ENCODE measurements around the gene SRD5A1. TPM values are rescaled to one million over a fixed set of nuclear protein-coding genes. Genes with fewer than 3 reads are reported as not detected.
A peak's percentile ranks its signal among the peaks of the same experiment; 100 is the strongest.

SRD5A1 gene
- total RNA-seq, 1 experiment from 2014 or later, result 29.9 TPM

DNA sequence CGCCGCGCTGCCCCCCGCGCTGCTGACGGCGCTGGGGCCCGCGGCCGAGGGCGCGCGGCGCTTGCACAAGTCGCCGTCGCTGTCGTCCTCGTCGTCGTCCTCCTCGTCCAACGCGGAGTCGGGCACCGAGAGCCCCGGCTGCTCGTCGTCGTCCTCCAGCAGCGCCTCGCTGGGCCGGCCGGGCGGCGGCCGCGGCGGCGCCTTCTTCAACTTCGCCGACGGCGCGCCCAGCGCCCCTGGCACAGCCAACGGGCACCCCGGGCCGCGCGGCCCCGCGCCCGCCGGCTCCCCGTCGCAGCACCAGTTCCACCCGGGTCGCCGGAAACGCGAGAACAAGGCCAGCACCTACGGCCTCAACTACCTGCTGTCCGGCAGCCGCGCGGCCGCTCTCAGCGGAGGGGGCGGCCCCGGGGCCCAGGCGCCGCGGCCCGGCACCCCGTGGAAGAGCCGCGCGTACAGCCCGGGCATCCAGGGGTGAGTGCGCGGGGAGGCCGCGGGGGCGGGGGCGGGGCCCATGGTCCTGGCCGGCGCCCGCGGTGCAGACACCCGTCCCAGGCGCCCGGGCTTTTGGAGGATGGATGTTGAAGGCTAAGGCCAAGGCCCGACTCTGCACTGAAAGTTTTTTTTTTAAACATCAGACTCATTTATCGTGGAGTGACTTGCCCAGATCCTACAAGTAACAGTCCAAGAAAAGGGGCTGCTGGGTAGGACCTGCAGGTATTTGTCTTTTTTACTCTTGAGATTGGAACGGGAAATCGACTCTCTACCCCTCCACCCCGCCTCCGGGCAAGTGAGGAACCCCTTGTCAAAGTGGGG lies 81.2 kb downstream of the SRD5A1 start:
- no CpG with 5 or more reads among the region's 99 CpGs for WGBS (ENCODE audit: extremely low coverage, insufficient read length, low lambda C conversion rate)
- H4K5ac ChIP-seq (ENCODE audit: insufficient read length, low read depth, low read length), result no peak overlapping the region
- H3K79me2 ChIP-seq (ENCODE audit: insufficient read depth, low read length), result peaks cover 29% of the 10 kb centered on the region; the same call in 1 of the 2 replicates
- H2BK120ac ChIP-seq (ENCODE audit: low read depth, low read length, poor library complexity, severe bottlenecking), result no peak overlapping the region
- no peak overlapping the region for H3K23ac ChIP-seq (ENCODE audit: insufficient read length, low read depth, low read length)
- no peak overlapping the region for H2BK12ac ChIP-seq (ENCODE audit: insufficient read length, low read depth, low read length)
- Mint-ChIP-seq H3K4me3 (peak overlapping the region; percentile 78 to 88), H3K27ac (no peak overlapping the region), H3K27me3 (ENCODE audit: low read depth) (peaks cover 18% of the 10 kb centered on the region), H3K4me1 (peaks cover 38 to 50% of the 10 kb centered on the region in 2 experiments), H3K9me3 (no peaks in the 10 kb centered on the region; a peak in 2 of 5 replicates), H3K36me3 (ENCODE audit: insufficient read depth in 1 of 3, low read depth in 3 of 3) (peaks cover 4 to 13% (median 6%) of the 10 kb centered on the region in 3 experiments; a peak in 3 of 7 replicates)
- H3K56ac ChIP-seq (ENCODE audit: insufficient read length, low read depth, low read length), result no peak overlapping the region
- H3K27me3 ChIP-seq (ENCODE audit: insufficient read depth, low read length), result no peaks in the 10 kb centered on the region
- H4K8ac ChIP-seq (replicated peaks; ENCODE audit: insufficient read length, low read depth, low read length), result no peak overlapping the region
- H3K4me2 ChIP-seq (ENCODE audit: insufficient read depth, insufficient read length, low read length), result peak overlapping the region; percentile 75
- peak overlapping the region; percentile 20 for H3K9ac ChIP-seq (ENCODE audit: extremely low read depth, insufficient read length, low read length)
- H3K18ac ChIP-seq (ENCODE audit: insufficient read length, low read depth, low read length), result no peak overlapping the region
- no peak overlapping the region for H2BK15ac ChIP-seq (ENCODE audit: low read depth, low read length)
- no peak overlapping the region for H4K91ac ChIP-seq (ENCODE audit: insufficient read length, low read depth, low read length)
- no peak overlapping the region for H3K14ac ChIP-seq (ENCODE audit: insufficient read depth, low read length)
- no peak overlapping the region for H2BK5ac ChIP-seq (ENCODE audit: insufficient read length, low read length)
- no peak overlapping the region for H3K27ac ChIP-seq (ENCODE audit: insufficient read length, low read depth, low read length)
- TF ChIP-seq, protein P1, sequence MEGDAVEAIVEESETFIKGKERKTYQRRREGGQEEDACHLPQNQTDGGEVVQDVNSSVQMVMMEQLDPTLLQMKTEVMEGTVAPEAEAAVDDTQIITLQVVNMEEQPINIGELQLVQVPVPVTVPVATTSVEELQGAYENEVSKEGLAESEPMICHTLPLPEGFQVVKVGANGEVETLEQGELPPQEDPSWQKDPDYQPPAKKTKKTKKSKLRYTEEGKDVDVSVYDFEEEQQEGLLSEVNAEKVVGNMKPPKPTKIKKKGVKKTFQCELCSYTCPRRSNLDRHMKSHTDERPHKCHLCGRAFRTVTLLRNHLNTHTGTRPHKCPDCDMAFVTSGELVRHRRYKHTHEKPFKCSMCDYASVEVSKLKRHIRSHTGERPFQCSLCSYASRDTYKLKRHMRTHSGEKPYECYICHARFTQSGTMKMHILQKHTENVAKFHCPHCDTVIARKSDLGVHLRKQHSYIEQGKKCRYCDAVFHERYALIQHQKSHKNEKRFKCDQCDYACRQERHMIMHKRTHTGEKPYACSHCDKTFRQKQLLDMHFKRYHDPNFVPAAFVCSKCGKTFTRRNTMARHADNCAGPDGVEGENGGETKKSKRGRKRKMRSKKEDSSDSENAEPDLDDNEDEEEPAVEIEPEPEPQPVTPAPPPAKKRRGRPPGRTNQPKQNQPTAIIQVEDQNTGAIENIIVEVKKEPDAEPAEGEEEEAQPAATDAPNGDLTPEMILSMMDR (conservative IDR thresholded peaks at IDR 0.05), result no peak
- H2AFZ ChIP-seq (ENCODE audit: low read length), result no peak overlapping the region
- no peaks in the 10 kb centered on the region; the same call in 1 of the 2 replicates for H3K4me1 ChIP-seq (ENCODE audit: insufficient read depth, low read length)
- H4K20me1 ChIP-seq (ENCODE audit: control insufficient read depth, insufficient read depth, insufficient read length), result peaks cover 11% of the 10 kb centered on the region
- no peak overlapping the region for H3K4ac ChIP-seq (ENCODE audit: low read depth, low read length)
- H3K9me3 ChIP-seq (ENCODE audit: control insufficient read depth, low read depth, low read length), result no peaks in the 10 kb centered on the region
- no peak overlapping the region for H2BK20ac ChIP-seq (ENCODE audit: low read depth, low read length, poor library complexity, severe bottlenecking)
- peaks cover 19% of the 10 kb centered on the region for H3K79me1 ChIP-seq (ENCODE audit: insufficient read depth, low read depth, low read length, poor library complexity, severe bottlenecking)
- H3T11ph ChIP-seq (ENCODE audit: low read length), result no peak overlapping the region
- peaks cover 11% of the 10 kb centered on the region for H3K23me2 ChIP-seq (ENCODE audit: insufficient read length, low read depth, low read length, poor library complexity, severe bottlenecking)
- no peak for DNase-seq
- H2AK5ac ChIP-seq (ENCODE audit: insufficient read length, low read length), result no peak overlapping the region

Measured in H9 (cell line).